ENCODE data around the gene DMC1. TPM values are rescaled to one million over a fixed set of nuclear protein-coding genes. Genes with fewer than 3 reads are reported as not detected.
A peak's percentile ranks its signal among the peaks of the same experiment; 100 is the strongest.

Gene DMC1
- total and polyA plus RNA-seq, 2 experiments from 2014 or later: 3.0 TPM; not detected in 1

- Histone ChIP-seq H3K4me3 (peak overlapping the region; percentile 61), H3K27me3 (no peaks in the 10 kb centered on the region), H3K36me3 (peaks cover 33% of the 10 kb centered on the region), H3K4me1 (ENCODE audit: low read depth) (peaks cover 22% of the 10 kb centered on the region), H3K27ac (peak overlapping the region; percentile 31), H3K9me3 (ENCODE audit: low read depth) (no peaks in the 10 kb centered on the region)
- TF ChIP-seq CTCF (IDR thresholded peaks at IDR 0.05; ENCODE audit: low read depth, low read length): no peak
- DNase-seq (ENCODE audit: low read depth in 1 of 2, low spot score in 1 of 2): no peak
Observed at GRCh38 chr22:38503021-38503420, 67.0 kb downstream of the DMC1 start.

GRCh38 chr22:38501797-38502672 is 67.9 kb downstream of the DMC1 start:
- H3K4me1 ChIP-seq (ENCODE audit: low read depth): peaks cover 22% of the 10 kb centered on the region
- H3K27me3 ChIP-seq: no peaks in the 10 kb centered on the region
- H3K4me3 ChIP-seq: no peak overlapping the region
- TF ChIP-seq CTCF (IDR thresholded peaks at IDR 0.05; ENCODE audit: low read depth, low read length): no peak
- DNase-seq (ENCODE audit: low read depth in 1 of 2, low spot score in 1 of 2): no peak
- no peaks in the 10 kb centered on the region for H3K9me3 ChIP-seq (ENCODE audit: low read depth)
- peaks cover 38% of the 10 kb centered on the region for H3K36me3 ChIP-seq
- no peak overlapping the region for H3K27ac ChIP-seq

- H3K27ac ChIP-seq: no peak overlapping the region
Observed at GRCh38 chr22:38497869-38498268, 72.1 kb downstream of the DMC1 start.

GRCh38 chr22:38494939-38495338 is 75.0 kb downstream of the DMC1 start:
- Histone ChIP-seq H3K36me3 (peaks cover 90% of the 10 kb centered on the region), H3K4me3 (no peak overlapping the region), H3K9me3 (ENCODE audit: low read depth) (no peaks in the 10 kb centered on the region), H3K27ac (peak overlapping the region; percentile 2), H3K27me3 (no peaks in the 10 kb centered on the region), H3K4me1 (ENCODE audit: low read depth) (no peaks in the 10 kb centered on the region)
- TF ChIP-seq CTCF (IDR thresholded peaks at IDR 0.05; ENCODE audit: low read depth, low read length): no peak
- no peak for DNase-seq (ENCODE audit: low read depth in 1 of 2, low spot score in 1 of 2)

More at GRCh38 chr22:38497869-38498268, 72.1 kb downstream of the DMC1 start:
- peaks cover 75% of the 10 kb centered on the region for H3K36me3 ChIP-seq
- no peak overlapping the region for H3K4me3 ChIP-seq
- H3K27me3 ChIP-seq: no peaks in the 10 kb centered on the region
- DNase-seq (ENCODE audit: low read depth in 1 of 2, low spot score in 1 of 2): no peak
- no peak for TF ChIP-seq CTCF (IDR thresholded peaks at IDR 0.05; ENCODE audit: low read depth, low read length)
- H3K9me3 ChIP-seq (ENCODE audit: low read depth): no peaks in the 10 kb centered on the region
- peaks cover 7% of the 10 kb centered on the region for H3K4me1 ChIP-seq (ENCODE audit: low read depth)

GRCh38 chr22:38494498-38494897 is 75.5 kb downstream of the DMC1 start:
- DNase-seq (ENCODE audit: low read depth in 1 of 2, low spot score in 1 of 2): peak in 1 of 2 donors; percentile 51
- H3K36me3 ChIP-seq: peaks cover 90% of the 10 kb centered on the region
- no peak for TF ChIP-seq CTCF (IDR thresholded peaks at IDR 0.05; ENCODE audit: low read depth, low read length)
- H3K27ac ChIP-seq: peak overlapping the region; percentile 2
- H3K4me3 ChIP-seq: no peak overlapping the region
- H3K27me3 ChIP-seq: no peaks in the 10 kb centered on the region
- H3K4me1 ChIP-seq (ENCODE audit: low read depth): no peaks in the 10 kb centered on the region
- H3K9me3 ChIP-seq (ENCODE audit: low read depth): no peaks in the 10 kb centered on the region
